ENCODE results near the gene IGSF5. TPM values are rescaled to one million over a fixed set of nuclear protein-coding genes. Genes with fewer than 3 reads are reported as not detected.

The IGSF5 gene
- total and polyA plus RNA-seq, 2 of the 4 experiments (the other 2 are of a cell fraction), result not detected

GRCh38 chr21:39845571-39846130 lies 100.7 kb downstream of the IGSF5 start:
- no peaks in the 10 kb centered on the region for H3K36me3 ChIP-seq (ENCODE audit: control insufficient read depth, insufficient read depth, low read length)
- dilution Hi-C loops (cut with HindIII; ENCODE audit: low sequenced_read_pairs, unreplicated experiment) (no loop called here), in situ Hi-C loops (cut with MboI; ENCODE audit: low sequenced_read_pairs) (no loop called here), intact Hi-C loops (cut with micrococcal nuclease) (no loop called here)
- H3K56ac ChIP-seq (ENCODE audit: extremely low read depth, insufficient read depth, low read length), result no peak overlapping the region
- no peaks in the 10 kb centered on the region for H3K79me1 ChIP-seq (ENCODE audit: low read depth in 1 of 2, low read length in 2 of 2)
- H2BK5ac ChIP-seq (ENCODE audit: low read depth, low read length, poor library complexity, severe bottlenecking), result no peak overlapping the region
- H3K4ac ChIP-seq (ENCODE audit: low read depth, low read length), result no peak overlapping the region
- no peak overlapping the region for H2BK15ac ChIP-seq (ENCODE audit: low read depth, low read length)
- H2AK9ac ChIP-seq (replicated peaks; ENCODE audit: low read depth, low read length, poor library complexity), result no peak overlapping the region
- no TSS peak for BruUV-seq (replicated peaks)
- H2AFZ ChIP-seq (replicated peaks; ENCODE audit: low read length, poor library complexity), result no peak overlapping the region
- no peak overlapping the region for H2BK120ac ChIP-seq (ENCODE audit: low read depth, low read length)
- H3K18ac ChIP-seq (ENCODE audit: low read depth, low read length), result no peak overlapping the region
- no peak for TF ChIP-seq MAFK (IDR thresholded peaks at IDR 0.05; ENCODE audit: low read depth, low read length)
- TF ChIP-seq FOS (IDR thresholded peaks at IDR 0.05; ENCODE audit: low read depth, low read length), result no peak
- TF ChIP-seq CEBPB (IDR thresholded peaks at IDR 0.05; ENCODE audit: low read depth, low read length), result no peak
- TF ChIP-seq ELK1 (IDR thresholded peaks at IDR 0.05; ENCODE audit: borderline replicate concordance, low read depth, low read length), result no peak
- H3K9ac ChIP-seq (ENCODE audit: low read depth, low read length), result no peak overlapping the region
- peaks cover 47% of the 10 kb centered on the region for H3K9me3 ChIP-seq (ENCODE audit: control insufficient read depth, insufficient read depth, low read length)
- WGBS, 2 experiments (ENCODE audit: extremely low coverage in 2 of 2, insufficient read length in 1 of 2), result no CpG with 5 or more reads among the region's 6 CpGs
- ChIA-PET CTCF (no interaction called here), POLR2A (ENCODE audit: unreplicated experiment) (no interaction called here)
- H2AK5ac ChIP-seq (ENCODE audit: low read depth, low read length), result no peak overlapping the region
- H3K4me2 ChIP-seq (ENCODE audit: low read depth, low read length), result no peak overlapping the region
- no peaks in the 10 kb centered on the region for H3K4me1 ChIP-seq (ENCODE audit: control insufficient read depth, insufficient read depth, low read length)
- H4K5ac ChIP-seq (ENCODE audit: low read depth, low read length), result no peak overlapping the region
- no peaks in the 10 kb centered on the region for H3K27me3 ChIP-seq (ENCODE audit: control insufficient read depth, insufficient read depth, low read length)
- H3K14ac ChIP-seq (replicated peaks; ENCODE audit: low read depth, low read length), result no peak overlapping the region
- no peaks in the 10 kb centered on the region for H4K20me1 ChIP-seq (ENCODE audit: insufficient read depth, low read length)
- DNase-seq, result no peak
- H2BK20ac ChIP-seq (ENCODE audit: low read depth, low read length), result no peak overlapping the region
- H4K91ac ChIP-seq (ENCODE audit: insufficient read depth, low read depth, low read length), result no peak overlapping the region
- H4K8ac ChIP-seq (ENCODE audit: low read depth in 2 of 2, low read length in 2 of 2), result no peak overlapping the region
- H3K9me1 ChIP-seq (ENCODE audit: insufficient read depth, low read length), result no peaks in the 10 kb centered on the region
- ATAC-seq (ENCODE audit: low read depth), result no peak
- no peak overlapping the region for H3K23ac ChIP-seq (ENCODE audit: low read depth, low read length)
- H3K4me3 ChIP-seq (ENCODE audit: insufficient read depth, low read depth, low read length), result no peak overlapping the region
- H3K27ac ChIP-seq (ENCODE audit: insufficient read depth, low read length), result no peak overlapping the region

Measured in IMR-90 (cell line).